HG02885 (cell line): ENCODE measurements around the gene COPG2.
"Not testable (repeated sequence)": the region's sequence is repeated elsewhere in the genome, so short reads cannot be mapped to it uniquely, and the experiment has no call there.

ENCODE experiments used
- ATAC-seq: cut with Tn5 transposase; IDR thresholded peaks from one replicate; pipeline ENCODE4 v1.9.1; 2021; ENCODE audit warnings: mild to moderate bottlenecking; ENCODE audit not compliant: unreplicated experiment, poor library complexity

COPG2 gene

GRCh38 chr7:130654850-130655249 is 13.7 kb downstream of the COPG2 start:
- ATAC-seq, result no peak

DNA sequence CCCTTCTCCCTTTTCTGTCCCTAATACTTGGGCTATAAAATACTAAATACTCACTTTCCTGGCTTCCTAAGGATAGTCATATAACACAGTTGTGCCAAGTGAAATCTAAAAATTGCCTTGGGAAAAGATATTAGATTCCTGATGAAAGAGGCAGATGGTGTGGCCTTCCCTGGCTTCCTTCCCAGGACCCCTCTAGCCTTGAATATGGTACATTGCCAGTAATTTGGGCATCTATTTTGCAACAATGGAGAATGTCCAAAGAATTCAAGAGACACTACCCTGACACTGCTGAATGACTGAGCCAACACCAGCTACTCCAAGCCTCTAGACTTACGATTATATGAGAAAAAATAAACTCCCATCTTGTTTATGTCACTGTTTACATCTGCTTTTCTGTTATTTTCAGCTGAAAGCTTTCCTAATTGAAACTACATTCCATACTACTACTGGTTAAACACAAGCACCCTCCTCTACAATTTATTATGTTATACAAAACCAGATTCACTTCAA is 17.9 kb downstream of the COPG2 start:
- no peak for ATAC-seq

DNA sequence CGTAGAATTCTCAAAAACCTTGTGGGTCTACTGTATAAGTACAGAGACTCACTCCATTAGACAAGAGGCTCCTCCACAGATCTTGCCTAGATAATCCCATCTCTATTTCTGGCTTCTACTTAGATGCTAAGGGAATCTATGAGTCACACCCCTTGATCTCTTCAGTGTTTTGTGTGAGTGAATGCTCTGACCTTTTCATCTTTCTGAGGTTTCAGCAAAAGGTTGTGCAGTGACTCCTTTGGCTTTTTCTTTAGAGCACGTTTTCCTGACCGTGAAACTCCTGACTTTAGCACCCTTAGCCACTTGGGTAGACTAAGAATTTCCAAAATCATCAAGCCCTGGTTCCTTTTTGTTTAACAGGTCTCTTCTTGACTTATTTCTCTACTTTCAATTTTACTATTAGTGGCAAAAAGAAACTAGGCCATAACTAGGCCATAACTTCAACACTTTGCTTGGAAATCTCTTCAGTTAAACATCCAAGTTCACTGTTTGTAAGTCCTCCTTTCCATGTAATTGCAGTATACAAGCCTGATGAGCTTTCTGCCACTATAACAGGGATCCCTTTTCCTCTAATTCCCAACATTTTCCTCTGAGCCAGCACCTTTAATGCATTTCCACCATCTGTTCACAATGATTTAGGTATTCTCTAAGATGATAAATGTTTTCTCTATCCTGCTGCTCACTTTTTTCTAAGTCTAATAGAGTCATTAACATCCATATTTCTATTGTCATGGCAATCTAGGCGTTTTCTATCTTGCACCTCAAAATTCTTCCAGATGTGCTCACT is 19.4 kb downstream of the COPG2 start:
- ATAC-seq, result peak; percentile 56

- ATAC-seq, result peak; percentile 28
Measured at GRCh38 chr7:130648580-130648979, 20.0 kb downstream of the COPG2 start.

DNA sequence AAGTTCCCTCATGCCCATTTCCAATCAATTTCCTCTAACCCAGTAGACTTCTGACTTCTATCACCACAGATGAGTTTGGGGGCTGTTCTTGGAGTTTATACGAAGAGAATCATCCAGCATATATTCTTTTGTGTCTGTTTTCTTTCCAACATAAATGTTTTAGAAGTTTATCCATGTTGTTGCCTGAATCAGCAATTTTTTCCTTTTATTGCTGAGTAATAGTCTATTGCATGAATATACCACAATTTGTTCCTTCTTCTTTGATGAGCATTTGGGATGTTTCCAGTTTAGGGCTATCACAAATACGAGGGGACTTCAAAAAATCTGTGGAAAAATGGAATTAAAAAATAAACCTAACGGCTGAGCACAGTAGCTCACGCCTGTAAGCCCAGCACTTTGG is 26.2 kb downstream of the COPG2 start:
- ATAC-seq, result no peak

- no peak for ATAC-seq
Measured at GRCh38 chr7:130641497-130641896, 27.1 kb downstream of the COPG2 start.

- ATAC-seq, result no peak
Measured at GRCh38 chr7:130641040-130641439, 27.5 kb downstream of the COPG2 start.

GRCh38 chr7:130639388-130639787 is 29.2 kb downstream of the COPG2 start:
- no peak for ATAC-seq

DNA sequence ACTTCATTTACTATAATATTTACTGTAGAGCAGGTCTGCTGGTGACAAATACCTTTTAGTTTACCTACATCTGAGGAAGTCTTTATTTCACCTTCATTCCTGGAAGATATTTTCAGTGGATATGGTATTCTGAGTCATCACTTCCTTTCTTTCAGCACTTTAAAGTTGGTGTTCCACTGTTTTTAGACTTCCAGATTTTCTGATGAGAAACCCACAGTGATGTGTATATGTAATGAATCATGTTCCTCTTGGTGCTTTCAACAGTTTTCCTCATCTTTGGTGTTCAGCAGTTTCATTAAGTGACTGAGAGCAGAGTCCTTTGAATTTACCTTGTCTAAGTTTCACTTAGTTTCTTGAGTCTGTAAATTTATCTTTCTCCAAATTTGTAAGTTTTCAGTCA is 36.4 kb downstream of the COPG2 start:
- ATAC-seq, result no peak

- no peak for ATAC-seq
Measured at GRCh38 chr7:130628901-130629300, 39.6 kb downstream of the COPG2 start.

- ATAC-seq, result no peak
Measured at GRCh38 chr7:130627775-130628174, 40.8 kb downstream of the COPG2 start.

DNA sequence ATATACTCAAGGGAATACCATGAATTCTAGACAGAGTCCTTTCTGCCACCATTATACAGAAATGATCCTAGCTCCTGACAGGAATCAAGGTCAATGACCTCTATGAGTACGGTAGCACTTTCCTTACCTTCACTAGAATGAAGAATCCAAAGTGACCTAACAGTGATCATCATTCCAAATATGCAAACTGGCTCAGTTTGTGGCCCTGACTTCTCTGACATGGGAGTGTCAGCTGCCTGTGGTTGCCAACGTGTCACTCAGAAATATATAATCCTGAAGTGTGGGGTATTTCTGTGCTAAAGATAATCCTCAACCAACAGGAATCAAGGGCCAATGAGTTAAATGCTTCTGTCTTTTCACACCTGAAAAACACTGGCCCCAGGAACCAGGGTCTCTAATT is 45.7 kb downstream of the COPG2 start:
- ATAC-seq, result no peak

GRCh38 chr7:130615583-130615982 is 53.0 kb downstream of the COPG2 start:
- ATAC-seq, result no peak

DNA sequence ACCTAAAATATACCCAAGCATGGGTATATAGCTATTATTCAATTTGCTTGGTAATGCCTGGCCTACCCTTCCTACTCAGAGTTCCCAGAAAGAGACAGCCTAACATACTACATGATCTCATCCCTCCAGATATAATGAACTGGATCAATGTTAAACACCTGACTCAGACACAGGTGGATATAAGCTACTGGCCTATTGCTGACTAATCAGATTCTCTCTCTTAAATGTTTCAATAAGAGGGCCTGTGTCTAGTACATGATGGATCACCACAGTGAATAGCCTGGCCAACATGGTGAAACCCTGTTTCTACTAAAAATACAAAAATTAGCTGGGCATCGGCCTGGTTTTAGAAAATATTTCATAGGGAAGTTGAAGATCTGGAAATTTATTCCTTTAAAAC is 54.1 kb downstream of the COPG2 start:
- no peak for ATAC-seq

- ATAC-seq, result no peak
Measured at GRCh38 chr7:130611218-130611617, 57.3 kb downstream of the COPG2 start.

- ATAC-seq, result not testable (repeated sequence)
Measured at GRCh38 chr7:130607066-130607465, 61.5 kb downstream of the COPG2 start.

DNA sequence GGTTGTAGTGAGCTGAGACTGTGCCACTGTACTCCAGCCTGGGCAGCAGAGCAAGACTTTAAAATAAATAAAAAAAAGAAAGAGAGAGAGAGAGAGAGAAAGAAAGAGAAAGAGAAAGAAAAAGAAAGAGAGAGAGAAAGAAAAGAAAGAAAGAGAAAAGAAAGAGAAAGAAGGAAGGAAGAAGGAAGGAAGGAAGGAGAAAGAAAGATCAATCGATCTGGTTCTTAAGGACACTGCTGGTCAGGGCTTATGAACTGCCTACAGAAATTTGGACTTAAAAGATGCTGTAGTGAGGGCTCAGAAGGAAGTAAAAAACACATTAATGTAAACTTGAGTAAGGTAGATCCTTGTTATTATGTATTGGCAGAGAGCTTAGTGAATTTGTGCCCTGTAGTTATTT is 62.4 kb downstream of the COPG2 start:
- no peak for ATAC-seq

GRCh38 chr7:130598056-130598455 is 70.5 kb downstream of the COPG2 start:
- no peak for ATAC-seq

GRCh38 chr7:130595986-130596385 is 72.6 kb downstream of the COPG2 start:
- no peak for ATAC-seq

GRCh38 chr7:130593033-130593432 is 75.5 kb downstream of the COPG2 start:
- no peak for ATAC-seq

- ATAC-seq, result not testable (repeated sequence)
Measured at GRCh38 chr7:130591464-130591863, 77.1 kb downstream of the COPG2 start.

DNA sequence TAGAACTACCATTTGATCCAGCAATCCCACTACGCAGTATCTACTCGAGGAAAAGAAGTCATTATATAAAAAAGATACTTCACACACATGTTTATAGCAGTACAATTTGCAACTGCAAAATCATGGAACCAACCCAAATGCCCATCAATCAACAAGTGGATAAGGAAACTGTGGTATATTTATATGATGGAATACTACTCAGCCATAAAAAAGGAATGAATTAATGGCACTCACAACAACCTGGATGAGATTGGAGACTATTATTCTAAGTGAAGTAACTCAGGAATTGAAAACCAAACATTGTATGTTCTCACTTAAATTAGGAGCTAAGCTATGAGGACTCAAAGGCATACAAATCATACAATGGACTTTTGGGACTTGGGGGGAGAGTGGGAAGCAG is 82.6 kb downstream of the COPG2 start:
- ATAC-seq, result not testable (repeated sequence)
